HepG2 (cell line): ENCODE results near the gene IGFBP6. TPM values are rescaled to one million over a fixed set of nuclear protein-coding genes. Genes with fewer than 3 reads are reported as not detected.

Experiments used
- ARID3A ChIP-seq: IDR thresholded peaks from 2 replicates; pipeline ENCODE4 v1.6.1; 2012; ENCODE audit warnings: low read depth, low read length, improper control_type of control experiment
- ARNTL ChIP-seq: sonication (generic); formaldehyde crosslinking; IDR thresholded peaks from 2 replicates; pipeline ENCODE4 v1.4.0; 2020; ENCODE audit warnings: mild to moderate bottlenecking, missing genetic modification reagents
- MAZ ChIP-seq, 2 experiments: sonication (generic) in 1 of 2; formaldehyde crosslinking in 1 of 2; IDR thresholded peaks; 2 replicates each; pipeline versions ENCODE4 v1.5.0 to v1.6.1; 2012 to 2020; ENCODE audit warnings: low read depth in 2 of 2, mild to moderate bottlenecking in 2 of 2, borderline replicate concordance in 1 of 2, improper control_type of control experiment in 1 of 2, low read length in 1 of 2, missing genetic modification reagents in 1 of 2, moderate library complexity in 1 of 2
- MXD1 ChIP-seq: sonication (generic); formaldehyde crosslinking; IDR thresholded peaks from 2 replicates; pipeline ENCODE4 v1.4.0; 2020; ENCODE audit warnings: mild to moderate bottlenecking, missing genetic modification reagents
- ONECUT2 ChIP-seq: sonication (generic); formaldehyde crosslinking; IDR thresholded peaks from 2 replicates; pipeline ENCODE4 v1.4.0; 2020; ENCODE audit warnings: missing genetic modification reagents
- SOX5 ChIP-seq: IDR thresholded peaks from 2 replicates; pipeline ENCODE4 v1.6.1; 2016; ENCODE audit warnings: borderline replicate concordance
- STAT5B ChIP-seq: sonication (generic); formaldehyde crosslinking; IDR thresholded peaks from 2 replicates; pipeline ENCODE4 v1.4.0; 2020; ENCODE audit warnings: missing genetic modification reagents
- TCF12 ChIP-seq, 2 experiments: fragments of 450-650 bp in 1 of 2; sonication (generic) in 1 of 2; formaldehyde crosslinking in 1 of 2; IDR thresholded peaks; 2 replicates each; pipeline versions ENCODE4 v1.6.1 to v1.8.0; 2017 to 2022; ENCODE audit warnings: antibody characterized with exemption in 1 of 2, mild to moderate bottlenecking in 1 of 2, missing genetic modification reagents in 1 of 2, moderate library complexity in 1 of 2
- THAP9 ChIP-seq: sonication (generic); formaldehyde crosslinking; IDR thresholded peaks from 2 replicates; pipeline ENCODE4; 2020; ENCODE audit warnings: missing genetic modification reagents, mild to moderate bottlenecking, borderline replicate concordance
- TOE1 ChIP-seq: sonication (generic); formaldehyde crosslinking; IDR thresholded peaks from 2 replicates; pipeline ENCODE4 v1.4.0; 2020; ENCODE audit warnings: mild to moderate bottlenecking, missing genetic modification reagents
- ZFP37 ChIP-seq: sonication (generic); formaldehyde crosslinking; IDR thresholded peaks from 2 replicates; pipeline ENCODE4 v1.4.0; 2020; ENCODE audit warnings: missing genetic modification reagents, borderline replicate concordance
- ZNF350 ChIP-seq: sonication (generic); formaldehyde crosslinking; IDR thresholded peaks from 2 replicates; pipeline ENCODE4 v1.4.0; 2020; ENCODE audit warnings: mild to moderate bottlenecking, low read depth, missing genetic modification reagents, borderline replicate concordance
- ZNF589 ChIP-seq: sonication (generic); formaldehyde crosslinking; conservative IDR thresholded peaks from 2 replicates; pipeline ENCODE4 v1.8.0; 2022; ENCODE audit warnings: mild to moderate bottlenecking, moderate library complexity, missing genetic modification reagents
- ZNF629 ChIP-seq: sonication (generic); formaldehyde crosslinking; conservative IDR thresholded peaks from 2 replicates; pipeline ENCODE4 v1.5.0; 2020; ENCODE audit warnings: missing genetic modification reagents
- ZSCAN9 ChIP-seq: IDR thresholded peaks from 2 replicates; pipeline ENCODE4 v1.6.1; 2016; ENCODE audit warnings: borderline replicate concordance
- polyA plus RNA-seq, 8 experiments: library from polyadenylated mRNA; depleted of rRNA in 3 of 8; stranded (reverse) in 7 of 8; unstranded in 1 of 8; fragments of >200 nt; fragmentation: Illumina TruSeq in 4 of 8; extraction: Trizol in 4 of 8; gene quantifications; 2 replicates each; pipeline versions ENCODE4 v1.2.1 to v1.2.3, GENCODE V29; 2011 to 2016; ENCODE audit warnings: low read depth in 4 of 8, missing spikeins in 1 of 8, mixed read lengths in 1 of 8; ENCODE audit not compliant: insufficient read depth in 1 of 8
- total RNA-seq, 5 experiments: library from RNA; depleted of rRNA; stranded (reverse); fragments of >200 nt; fragmentation: Illumina TruSeq; extraction: Trizol; gene quantifications; 2 replicates each; pipeline ENCODE4 v1.2.3, GENCODE V29; 2016; ENCODE audit warnings: low read depth in 1 of 5
- TF ChIP-seq, protein P1 (sequence below), 2 experiments: sonication (generic) in 1 of 2; formaldehyde crosslinking in 1 of 2; IDR thresholded peaks; 2 replicates each; pipeline versions ENCODE4 v1.4.0 to v1.6.1; 2018 to 2020; ENCODE audit warnings: missing genetic modification reagents in 2 of 2, borderline replicate concordance in 1 of 2, low read depth in 1 of 2, mild to moderate bottlenecking in 1 of 2, missing biosample characterization in 1 of 2
- TF ChIP-seq, protein P2 (sequence below): sonication (generic); formaldehyde crosslinking; IDR thresholded peaks from 2 replicates; pipeline ENCODE4 v1.4.0; 2020; ENCODE audit warnings: missing genetic modification reagents

IGFBP6 gene
- total and polyA plus RNA-seq, 2 of the 13 experiments (the other 11 are each of a cell fraction or from before 2014, with no cell fraction given) = 3.9 to 25.2 TPM

DNA sequence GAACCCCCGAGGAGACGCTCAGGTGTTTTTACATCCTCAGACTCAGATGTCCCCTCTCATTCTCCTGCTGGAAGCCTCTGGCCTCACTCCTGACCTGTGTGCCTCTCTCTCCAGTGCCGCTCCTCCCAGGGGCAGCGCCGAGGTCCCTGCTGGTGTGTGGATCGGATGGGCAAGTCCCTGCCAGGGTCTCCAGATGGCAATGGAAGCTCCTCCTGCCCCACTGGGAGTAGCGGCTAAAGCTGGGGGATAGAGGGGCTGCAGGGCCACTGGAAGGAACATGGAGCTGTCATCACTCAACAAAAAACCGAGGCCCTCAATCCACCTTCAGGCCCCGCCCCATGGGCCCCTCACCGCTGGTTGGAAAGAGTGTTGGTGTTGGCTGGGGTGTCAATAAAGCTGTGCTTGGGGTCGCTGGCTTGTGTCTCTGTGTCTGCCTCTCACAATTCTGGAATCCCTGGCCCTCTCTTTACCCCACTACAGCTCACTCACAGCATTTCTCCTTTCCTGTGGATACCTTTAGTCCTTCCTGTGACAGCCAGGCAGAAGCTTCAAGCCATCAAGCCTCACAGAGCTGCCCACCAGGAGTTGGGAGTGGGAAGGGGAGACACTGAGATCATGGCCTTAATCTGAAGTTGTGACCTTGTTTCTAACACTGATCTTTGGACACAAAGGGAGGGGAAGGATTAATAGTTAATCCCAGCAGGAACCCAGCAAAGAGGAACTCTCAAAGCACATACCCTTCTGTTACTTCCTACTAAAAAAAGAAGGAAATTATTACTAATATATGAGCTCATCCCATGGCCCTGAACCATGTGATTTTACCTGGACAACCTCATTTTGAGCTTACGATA, 4.7 kb downstream of the IGFBP6 start (continued):
- no peak for TF ChIP-seq THAP9 (CRISPR knock-in tag)
- no peak for TF ChIP-seq ZSCAN9
- TF ChIP-seq ONECUT2 (CRISPR knock-in tag) = no peak
- no peak for TF ChIP-seq ARNTL (CRISPR knock-in tag)
- no peak for TF ChIP-seq ZNF350 (CRISPR knock-in tag)
- peak; percentile 75 for TF ChIP-seq ARID3A
- TF ChIP-seq MXD1 = no peak
- no peak for TF ChIP-seq SOX5
- TF ChIP-seq ZNF589 (CRISPR knock-in tag) = no peak
- TF ChIP-seq, protein P1, sequence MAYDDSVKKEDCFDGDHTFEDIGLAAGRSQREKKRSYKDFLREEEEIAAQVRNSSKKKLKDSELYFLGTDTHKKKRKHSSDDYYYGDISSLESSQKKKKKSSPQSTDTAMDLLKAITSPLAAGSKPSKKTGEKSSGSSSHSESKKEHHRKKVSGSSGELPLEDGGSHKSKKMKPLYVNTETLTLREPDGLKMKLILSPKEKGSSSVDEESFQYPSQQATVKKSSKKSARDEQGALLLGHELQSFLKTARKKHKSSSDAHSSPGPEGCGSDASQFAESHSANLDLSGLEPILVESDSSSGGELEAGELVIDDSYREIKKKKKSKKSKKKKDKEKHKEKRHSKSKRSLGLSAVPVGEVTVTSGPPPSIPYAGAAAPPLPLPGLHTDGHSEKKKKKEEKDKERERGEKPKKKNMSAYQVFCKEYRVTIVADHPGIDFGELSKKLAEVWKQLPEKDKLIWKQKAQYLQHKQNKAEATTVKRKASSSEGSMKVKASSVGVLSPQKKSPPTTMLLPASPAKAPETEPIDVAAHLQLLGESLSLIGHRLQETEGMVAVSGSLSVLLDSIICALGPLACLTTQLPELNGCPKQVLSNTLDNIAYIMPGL (CRISPR knock-in tag; IDR thresholded peaks at IDR 0.05; ENCODE audit: borderline replicate concordance in 1 of 2, low read depth in 1 of 2) = no peak
- no peak for TF ChIP-seq ZFP37 (CRISPR knock-in tag)
- TF ChIP-seq MAZ (IDR thresholded peaks at IDR 0.05; ENCODE audit: borderline replicate concordance, low read depth, low read length) = no peak
- no peak for TF ChIP-seq MAZ (CRISPR knock-in tag; IDR thresholded peaks at IDR 0.05; ENCODE audit: low read depth)
- TF ChIP-seq ZNF629 = no peak
- no peak for TF ChIP-seq STAT5B
- TF ChIP-seq, protein P2, sequence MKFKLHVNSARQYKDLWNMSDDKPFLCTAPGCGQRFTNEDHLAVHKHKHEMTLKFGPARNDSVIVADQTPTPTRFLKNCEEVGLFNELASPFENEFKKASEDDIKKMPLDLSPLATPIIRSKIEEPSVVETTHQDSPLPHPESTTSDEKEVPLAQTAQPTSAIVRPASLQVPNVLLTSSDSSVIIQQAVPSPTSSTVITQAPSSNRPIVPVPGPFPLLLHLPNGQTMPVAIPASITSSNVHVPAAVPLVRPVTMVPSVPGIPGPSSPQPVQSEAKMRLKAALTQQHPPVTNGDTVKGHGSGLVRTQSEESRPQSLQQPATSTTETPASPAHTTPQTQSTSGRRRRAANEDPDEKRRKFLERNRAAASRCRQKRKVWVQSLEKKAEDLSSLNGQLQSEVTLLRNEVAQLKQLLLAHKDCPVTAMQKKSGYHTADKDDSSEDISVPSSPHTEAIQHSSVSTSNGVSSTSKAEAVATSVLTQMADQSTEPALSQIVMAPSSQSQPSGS = 0 out of 2 replicates have a peak, but pooled peaks have one; percentile 13
- TF ChIP-seq TOE1 (CRISPR knock-in tag) = no peak
- TF ChIP-seq TCF12 (IDR thresholded peaks at IDR 0.05) = no peak
- TF ChIP-seq TCF12 (CRISPR knock-in tag; IDR thresholded peaks at IDR 0.05) = no peak
